HG03469 (cell line): ENCODE measurements around the gene RSRC2.
"Not testable (repeated sequence)": the region's sequence is repeated elsewhere in the genome, so short reads cannot be mapped to it uniquely, and the experiment has no call there.

Experiments
- ATAC-seq: cut with Tn5 transposase; IDR thresholded peaks from one replicate; pipeline ENCODE4 v1.9.1; 2021; ENCODE audit warnings: mild to moderate bottlenecking, moderate library complexity, moderate number of reproducible peaks; ENCODE audit not compliant: unreplicated experiment

The RSRC2 gene

GRCh38 chr12:122526683-122527477 is at the start of gene RSRC2, which contains the start of gene KNTC1:
RSRC2 (minus strand) TSS chr12:122526936; CDS start chr12:122526853, 83 bp downstream.
KNTC1 (plus strand) TSS chr12:122527249; CDS start chr12:122530064, 2,815 bp downstream.
- peak; percentile 87 for ATAC-seq

GRCh38 chr12:122571821-122572220 is 45.1 kb upstream of the RSRC2 start:
- ATAC-seq, result no peak

GRCh38 chr12:122570006-122570405 is 43.3 kb upstream of the RSRC2 start:
- ATAC-seq, result not testable (repeated sequence)

- ATAC-seq, result no peak
These were observed 42.6 kb upstream of the RSRC2 start for GRCh38 chr12:122569288-122569687.

GRCh38 chr12:122566816-122567215 is 40.1 kb upstream of the RSRC2 start:
- ATAC-seq, result not testable (repeated sequence)

- no peak for ATAC-seq
These were observed 36.6 kb upstream of the RSRC2 start for GRCh38 chr12:122563361-122563760.

- ATAC-seq, result no peak
These were observed 33.4 kb upstream of the RSRC2 start for GRCh38 chr12:122560138-122560537.

- ATAC-seq, result no peak
These were observed 32.3 kb upstream of the RSRC2 start for GRCh38 chr12:122558745-122559641.

- no peak for ATAC-seq
These were observed 20.6 kb upstream of the RSRC2 start for GRCh38 chr12:122547330-122547729.

GRCh38 chr12:122545855-122546254 is 19.1 kb upstream of the RSRC2 start:
- no peak for ATAC-seq

- ATAC-seq, result no peak
These were observed 17.8 kb upstream of the RSRC2 start for GRCh38 chr12:122544537-122544936.

- no peak for ATAC-seq
These were observed 11.8 kb upstream of the RSRC2 start for GRCh38 chr12:122538496-122538895.

- no peak for ATAC-seq
These were observed 10.3 kb upstream of the RSRC2 start for GRCh38 chr12:122537021-122537420.

GRCh38 chr12:122533856-122534255 is 7.1 kb upstream of the RSRC2 start:
- ATAC-seq, result no peak

- no peak for ATAC-seq
These were observed 2.3 kb upstream of the RSRC2 start for GRCh38 chr12:122528992-122529391.

GRCh38 chr12:122528582-122528981 is 1.8 kb upstream of the RSRC2 start:
- ATAC-seq, result no peak

- ATAC-seq, result no peak
These were observed 775 bp upstream of the RSRC2 start for GRCh38 chr12:122527478-122527944.

- no peak for ATAC-seq
These were observed 2.7 kb downstream of the RSRC2 start for GRCh38 chr12:122523846-122524718.

GRCh38 chr12:122523280-122523679 is 3.5 kb downstream of the RSRC2 start:
- no peak for ATAC-seq

- ATAC-seq, result no peak
These were observed 6.1 kb downstream of the RSRC2 start for GRCh38 chr12:122520676-122521075.

- no peak for ATAC-seq
These were observed 7.3 kb downstream of the RSRC2 start for GRCh38 chr12:122519418-122519817.
